T-cell (primary cell): ENCODE data around the gene ADCY5. TPM values are rescaled to one million over a fixed set of nuclear protein-coding genes. Genes with fewer than 3 reads are reported as not detected.

Experiments used
- ATAC-seq, 4 experiments: fragments of 200-7000 bp in 3 of 4; fragments of 150-1000 bp in 1 of 4; cut with Tn5 transposase; replicated peaks in 1 of 4; 1 replicate in 3 of 4; 2 replicates in 1 of 4; pipeline ENCODE4 v1.10.0; 2021; ENCODE audit warnings: moderate library complexity in 3 of 4, mild to moderate bottlenecking in 2 of 4, moderate number of reproducible peaks in 1 of 4
- CTCF ChIA-PET, 2 donors: fragments of 300-600 bp; sonication (Branson Sonifier 250); formaldehyde crosslinking; loops; one replicate each; lab custom pipeline; 2022; ENCODE audit warnings: antibody characterized with exemption in 2 of 2; lab: Charles Lee
- POLR2A ChIA-PET, 2 donors: fragments of 300-600 bp; sonication (Branson Sonifier 250); formaldehyde crosslinking; loops; one replicate each; lab custom pipeline; 2022; ENCODE audit warnings: antibody characterized with exemption in 2 of 2; lab: Charles Lee
- DNase-seq, 35 experiments: peaks; one replicate each; pipeline versions ENCODE4 v3.0.0 to v3.0.0-alpha.2; 2013 to 2023
- H3K27ac ChIP-seq: one replicate; pipeline ENCODE4 v1.5.1; 2013; ENCODE audit warnings: low read length
- H3K27me3 ChIP-seq, 2 experiments: replicated peaks in 1 of 2; 1 replicate in 1 of 2; 2 replicates in 1 of 2; pipeline versions ENCODE4 v1.6.1 to v1.7.0; 2013; ENCODE audit warnings: low read length in 1 of 2, mixed read lengths in 1 of 2; ENCODE audit not compliant: control insufficient read depth in 2 of 2, insufficient read depth in 2 of 2; ENCODE audit errors: extremely low read depth in 1 of 2
- H3K36me3 ChIP-seq, 2 donors: 1 replicate in 1 of 2; 2 replicates in 1 of 2; pipeline versions ENCODE4 v1.6.1 to v1.7.0; 2013; ENCODE audit warnings: low read length in 1 of 2; ENCODE audit not compliant: control insufficient read depth in 2 of 2, insufficient read depth in 1 of 2; ENCODE audit errors: extremely low read depth in 1 of 2
- H3K4me1 ChIP-seq, 2 experiments: 1 replicate in 1 of 2; 2 replicates in 1 of 2; pipeline versions ENCODE4 v1.6.1 to v1.7.0; 2013; ENCODE audit warnings: low read length in 2 of 2, mixed read lengths in 1 of 2; ENCODE audit not compliant: insufficient read depth in 2 of 2, control insufficient read depth in 1 of 2; ENCODE audit errors: extremely low read depth in 1 of 2
- H3K4me3 ChIP-seq, 2 donors: 1 replicate in 1 of 2; 2 replicates in 1 of 2; pipeline versions ENCODE4 v1.5.1 to v1.7.0; 2013; ENCODE audit warnings: mild to moderate bottlenecking in 2 of 2, low read length in 1 of 2, moderate library complexity in 1 of 2; ENCODE audit not compliant: control insufficient read depth in 1 of 2; ENCODE audit errors: extremely low read depth in 1 of 2
- H3K9me3 ChIP-seq: 2 replicates; pipeline ENCODE4 v1.7.0; 2013
- H3K27ac Mint-ChIP-seq, 2 donors: one replicate each; pipeline ENCODE4 v1.8.0; 2020 to 2021; ENCODE audit warnings: mild to moderate bottlenecking in 2 of 2, mixed read lengths in 2 of 2
- H3K27me3 Mint-ChIP-seq, 2 donors: one replicate each; pipeline ENCODE4 v1.8.0; 2021 to 2022; ENCODE audit warnings: mixed read lengths in 2 of 2
- H3K36me3 Mint-ChIP-seq: one replicate; pipeline ENCODE4 v1.8.0; 2021; ENCODE audit warnings: mixed read lengths
- H3K4me1 Mint-ChIP-seq, 3 donors: one replicate each; pipeline ENCODE4 v1.8.0; 2020 to 2022; ENCODE audit warnings: mixed read lengths in 3 of 3, mild to moderate bottlenecking in 1 of 3
- H3K4me3 Mint-ChIP-seq, 3 donors: one replicate each; pipeline ENCODE4 v1.8.0; 2020 to 2022; ENCODE audit warnings: mild to moderate bottlenecking in 3 of 3, mixed read lengths in 3 of 3, moderate library complexity in 3 of 3
- H3K9me3 Mint-ChIP-seq, 3 donors: one replicate each; pipeline ENCODE4 v1.8.0; 2020 to 2022; ENCODE audit warnings: mixed read lengths in 3 of 3
- WGBS: methylation state at CpG from one replicate; pipeline ENCODE4 v1.1.5; 2013; ENCODE audit warnings: missing lambda C conversion rate; ENCODE audit not compliant: insufficient coverage; 5-methylcytosine and 5-hydroxymethylcytosine counted together
- total RNA-seq, 35 experiments: library from RNA in 6 of 35; stranded (reverse) in 6 of 35; fragments of 120-200 nt in 1 of 35; gene quantifications; one replicate each; pipeline versions ENCODE4 v1.2.1 to v1.2.4 and lab custom pipeline; 2013 to 2026

Gene ADCY5
- total RNA-seq, 5 donors from 2014 or later (not counting 1 experiment from before 2014, with no cell fraction given) = 0.23 TPM; not detected in 4

- H3K9me3 Mint-ChIP-seq = no peaks in the 10 kb centered on the region
- Histone ChIP-seq H3K27me3 (peaks cover 14 to 50% of the 10 kb centered on the region in 2 experiments), H3K9me3 (no peaks in the 10 kb centered on the region), H3K36me3 (no peaks in the 10 kb centered on the region), H3K4me1 (peaks cover 0 to 12% of the 10 kb centered on the region in 2 experiments), H3K4me3 (no peak overlapping the region), H3K27ac (no peak overlapping the region)
- no peak overlapping the region for H3K27ac Mint-ChIP-seq
- 90% methylated on average over 4 of the region's 4 CpGs for WGBS
- DNase-seq = no peak
- CTCF ChIA-PET = no interaction called here
- POLR2A ChIA-PET = no interaction called here
- peaks cover 36 to 46% of the 10 kb centered on the region in 2 donors for H3K27me3 Mint-ChIP-seq
- H3K4me1 Mint-ChIP-seq = peaks cover 0 to 10% (median 8%) of the 10 kb centered on the region in 3 donors
- no peaks in the 10 kb centered on the region for H3K36me3 Mint-ChIP-seq
- no peak for ATAC-seq
- peak overlapping the region; percentile 1 to 67 (median 14) for H3K4me3 Mint-ChIP-seq
These were observed 2.3 kb upstream of the ADCY5 start for GRCh38 chr3:123451186-123451585.

GRCh38 chr3:123449997-123450604, 1.2 kb upstream of the ADCY5 start:
- DNase-seq = no peak
- Histone ChIP-seq H3K36me3 (no peaks in the 10 kb centered on the region), H3K27me3 (peaks cover 17 to 51% of the 10 kb centered on the region in 2 experiments), H3K4me3 (no peak overlapping the region), H3K4me1 (peaks cover 0 to 12% of the 10 kb centered on the region in 2 experiments), H3K9me3 (no peaks in the 10 kb centered on the region), H3K27ac (no peak overlapping the region)
- Mint-ChIP-seq H3K27me3 (peaks cover 42 to 49% of the 10 kb centered on the region in 2 donors), H3K27ac (no peak overlapping the region), H3K4me3 (peak overlapping the region; percentile 49 to 67 (median 63)), H3K4me1 (peaks cover 0 to 10% (median 8%) of the 10 kb centered on the region in 3 donors), H3K9me3 (no peaks in the 10 kb centered on the region), H3K36me3 (no peaks in the 10 kb centered on the region)
- ChIA-PET CTCF (interaction anchor here in 1 of 2 donors (0.6 kb wide), 2 partner anchors 90 to 111 kb away, joined by 3 read pairs; no protein-coding TSS in a partner anchor), POLR2A (no interaction called here)
- WGBS = 19% methylated on average over 32 of the region's 33 CpGs
- ATAC-seq = no peak

- no peak overlapping the region for H3K27ac Mint-ChIP-seq
- peak overlapping the region in 1 of 2 donors; percentile 62 for H3K4me3 ChIP-seq
- H3K9me3 Mint-ChIP-seq = no peaks in the 10 kb centered on the region
- no peaks in the 10 kb centered on the region for H3K36me3 ChIP-seq
- H3K27me3 ChIP-seq = peaks cover 17 to 48% of the 10 kb centered on the region in 2 experiments
- H3K4me1 ChIP-seq = peaks cover 0 to 12% of the 10 kb centered on the region in 2 experiments
- peak in 2 of 4 experiments; percentile 13 to 39 for ATAC-seq
- H3K27me3 Mint-ChIP-seq = peaks cover 49 to 52% of the 10 kb centered on the region in 2 donors
- peak overlapping the region in 1 of 3 donors; percentile 67 for H3K4me3 Mint-ChIP-seq
- ChIA-PET CTCF (interaction anchor here (0.6 to 0.7 kb wide), 3 partner anchors 288 to 1358 kb away, joined by 3 to 4 read pairs (median 3); no protein-coding TSS in a partner anchor), POLR2A (no interaction called here)
- H3K4me1 Mint-ChIP-seq = peaks cover 0 to 10% (median 8%) of the 10 kb centered on the region in 3 donors
- no peaks in the 10 kb centered on the region for H3K9me3 ChIP-seq
- peak in 2 of 35 experiments; percentile 0 to 16 for DNase-seq
- H3K36me3 Mint-ChIP-seq = no peaks in the 10 kb centered on the region
- under 1% methylated on average over 107 of the region's 114 CpGs for WGBS
- H3K27ac ChIP-seq = no peak overlapping the region
These were observed 459 bp upstream of the ADCY5 start for GRCh38 chr3:123449102-123449996.

- Mint-ChIP-seq H3K36me3 (no peaks in the 10 kb centered on the region), H3K27ac (no peak overlapping the region), H3K9me3 (no peaks in the 10 kb centered on the region), H3K27me3 (peaks cover 56 to 61% of the 10 kb centered on the region in 2 donors), H3K4me1 (peaks cover 0 to 10% (median 8%) of the 10 kb centered on the region in 3 donors), H3K4me3 (peak overlapping the region in 1 of 3 donors; percentile 74)
- DNase-seq (peak in 27 of 35 experiments; percentile 2 to 68 (median 24)), ATAC-seq (peak; percentile 54 to 70 (median 63))
- Histone ChIP-seq H3K27me3 (peaks cover 15 to 58% of the 10 kb centered on the region in 2 experiments), H3K4me1 (peaks cover 0 to 12% of the 10 kb centered on the region in 2 experiments), H3K4me3 (peak overlapping the region; percentile 28 to 63), H3K36me3 (no peaks in the 10 kb centered on the region), H3K9me3 (no peaks in the 10 kb centered on the region), H3K27ac (no peak overlapping the region)
- ChIA-PET POLR2A (no interaction called here), CTCF (no interaction called here)
- 13% methylated on average over 110 of the region's 110 CpGs for WGBS
These were observed 957 bp downstream of the ADCY5 start for GRCh38 chr3:123447749-123448517.

GRCh38 chr3:123447416-123447748, 1.5 kb downstream of the ADCY5 start:
- Mint-ChIP-seq H3K27ac (no peak overlapping the region), H3K4me3 (peak overlapping the region in 2 of 3 donors; percentile 69 to 74), H3K9me3 (no peaks in the 10 kb centered on the region), H3K36me3 (no peaks in the 10 kb centered on the region), H3K4me1 (peaks cover 0 to 10% (median 8%) of the 10 kb centered on the region in 3 donors), H3K27me3 (peaks cover 61 to 66% of the 10 kb centered on the region in 2 donors)
- DNase-seq (no peak), ATAC-seq (no peak)
- ChIA-PET POLR2A (no interaction called here), CTCF (interaction anchor here in 1 of 2 donors (0.6 kb wide), 1 partner anchor 1099 kb away, joined by 3 read pairs; no protein-coding TSS in a partner anchor)
- WGBS = 93% methylated on average over 27 of the region's 27 CpGs
- peaks cover 0 to 12% of the 10 kb centered on the region in 2 experiments for H3K4me1 ChIP-seq
- peaks cover 15 to 63% of the 10 kb centered on the region in 2 experiments for H3K27me3 ChIP-seq
- H3K9me3 ChIP-seq = no peaks in the 10 kb centered on the region
- no peaks in the 10 kb centered on the region for H3K36me3 ChIP-seq
- no peak overlapping the region for H3K4me3 ChIP-seq
- no peak overlapping the region for H3K27ac ChIP-seq
